KBM-7 (cell line): ENCODE results near the gene SUV39H2.
"Not testable (repeated sequence)": the region's sequence is repeated elsewhere in the genome, so short reads cannot be mapped to it uniquely, and the experiment has no call there.

ENCODE experiments used
- DNase-seq: peaks from one replicate; pipeline ENCODE4 v3.0.0-alpha.2; 2015
- in situ Hi-C: fragments of 300-500 bp; cut with MboI; formaldehyde crosslinking; loops from 2 replicates; pipeline ENCODE4 v1.14.3; 2020; ENCODE audit warnings: low sequenced_read_pairs, low pct_unique_long_range_greater_than_20kb, mixed read lengths

SUV39H2 gene

GRCh38 chr10:14924013-14924412 lies 45.3 kb downstream of the SUV39H2 start:
- no peak for DNase-seq
- in situ Hi-C loops, result no loop called here

- in situ Hi-C loops, result no loop called here
- DNase-seq, result no peak
Measured at GRCh38 chr10:14925268-14925667, 46.6 kb downstream of the SUV39H2 start.

- in situ Hi-C loops, result no loop called here
- no peak for DNase-seq
Measured at GRCh38 chr10:14926061-14926470, 47.4 kb downstream of the SUV39H2 start.

GRCh38 chr10:14926722-14927416 lies 48.2 kb downstream of the SUV39H2 start:
- no peak for DNase-seq
- in situ Hi-C loops, result no loop called here

GRCh38 chr10:14930610-14931009 lies 51.9 kb downstream of the SUV39H2 start:
- DNase-seq, result no peak
- in situ Hi-C loops, result no loop called here

- in situ Hi-C loops, result no loop called here
Measured at GRCh38 chr10:14936584-14936983, 57.9 kb downstream of the SUV39H2 start.

GRCh38 chr10:14938971-14939370 lies 60.3 kb downstream of the SUV39H2 start:
- DNase-seq, result not testable (repeated sequence)

More at GRCh38 chr10:14936584-14936983, 57.9 kb downstream of the SUV39H2 start:
- no peak for DNase-seq

GRCh38 chr10:14942147-14942949 lies 63.7 kb downstream of the SUV39H2 start:
- in situ Hi-C loops, result not testable (repeated sequence)

More at GRCh38 chr10:14938971-14939370, 60.3 kb downstream of the SUV39H2 start:
- in situ Hi-C loops, result not testable (repeated sequence)

GRCh38 chr10:14942950-14943338 lies 64.3 kb downstream of the SUV39H2 start:
- in situ Hi-C loops, DNase-seq: not testable (repeated sequence)

More at GRCh38 chr10:14942147-14942949, 63.7 kb downstream of the SUV39H2 start:
- not testable (repeated sequence) for DNase-seq

GRCh38 chr10:14945108-14945507 lies 66.4 kb downstream of the SUV39H2 start:
- in situ Hi-C loops, result no loop called here
- DNase-seq, result no peak

- DNase-seq, result no peak
- in situ Hi-C loops, result no loop called here
Measured at GRCh38 chr10:14947268-14947667, 68.6 kb downstream of the SUV39H2 start.

GRCh38 chr10:14949291-14949690 lies 70.6 kb downstream of the SUV39H2 start:
- no peak for DNase-seq
- in situ Hi-C loops, result no loop called here

- DNase-seq, result peak; percentile 47
- in situ Hi-C loops, result no loop called here
Measured at GRCh38 chr10:14952851-14953423, 74.3 kb downstream of the SUV39H2 start.

GRCh38 chr10:14953424-14954000 lies 74.8 kb downstream of the SUV39H2 start:
- peak; percentile 51 for DNase-seq
- in situ Hi-C loops, result no loop called here
